A549 (cell line): ENCODE results near the gene ADIPOQ. TPM values are rescaled to one million over a fixed set of nuclear protein-coding genes. Genes with fewer than 3 reads are reported as not detected.

Experiments
- ATAC-seq, 2 experiments: fragments of 200-7000 bp in 1 of 2; fragments of >200 bp in 1 of 2; cut with Nextera tagmentation in 1 of 2; cut with Tn5 transposase in 1 of 2; 3 replicates each; pipeline versions ENCODE4 v1.8.0 to v1.9.1; 2018 to 2020; ENCODE audit warnings: mild to moderate bottlenecking in 1 of 2, moderate library complexity in 1 of 2
- CTCF ChIA-PET: fragments of 300-600 bp; sonication (Branson Sonifier 250); formaldehyde crosslinking; extraction: SDS; loops from one replicate; lab custom pipeline; 2021; ENCODE audit warnings: antibody characterized with exemption, inconsistent platforms; lab: Yijun Ruan, JAX
- POLR2A ChIA-PET: fragments of 350-600 bp; formaldehyde crosslinking; extraction: SDS; loops from one replicate; lab custom pipeline; 2021; ENCODE audit warnings: antibody characterized with exemption, inconsistent platforms; lab: Yijun Ruan, JAX
- DNase-seq, 2 experiments: peaks; one replicate each; pipeline versions ENCODE4 v3.0.0 to v3.0.0-alpha.2; 2011 to 2016; ENCODE audit warnings: low read depth in 1 of 2, low spot score in 1 of 2
- FAIRE-seq: peaks from 2 replicates; lab custom pipeline; 2011; peaks lifted over from hg19 to GRCh38; lab: Jason Lieb, UNC
- H3K27ac ChIP-seq, 2 experiments: fragments of >200 bp; sonication (Bioruptor Twin); formaldehyde crosslinking; 3 replicates each; pipeline ENCODE4 v1.5.1; 2016 to 2017
- H3K4me1 ChIP-seq: fragments of >200 bp; sonication (Bioruptor Twin); formaldehyde crosslinking; 3 replicates; pipeline ENCODE4 v1.6.1; 2016
- H3K4me2 ChIP-seq: fragments of >200 bp; sonication (Bioruptor Twin); formaldehyde crosslinking; 3 replicates; pipeline ENCODE4 v1.6.1; 2016
- H3K4me3 ChIP-seq: fragments of >200 bp; sonication (Bioruptor Twin); formaldehyde crosslinking; 3 replicates; pipeline ENCODE4 v1.5.1; 2016
- H3K9me3 ChIP-seq: fragments of >200 bp; sonication (Bioruptor Twin); formaldehyde crosslinking; 3 replicates; pipeline ENCODE4 v1.6.1; 2016
- BHLHE40 ChIP-seq: IDR thresholded peaks from 2 replicates; pipeline ENCODE4 v1.6.1; 2012; ENCODE audit warnings: low read depth, low read length, inconsistent platforms
- CBX2 ChIP-seq: fragments of 200-600 bp; sonication (generic); IDR thresholded peaks from 2 replicates; pipeline ENCODE4 v1.6.1; 2016; ENCODE audit warnings: low read depth, mild to moderate bottlenecking, borderline replicate concordance
- CBX8 ChIP-seq: fragments of 200-600 bp; sonication (generic); IDR thresholded peaks from 2 replicates; pipeline ENCODE4 v1.6.1; 2016
- CTCF ChIP-seq: fragments of >200 bp; sonication (Bioruptor Twin); formaldehyde crosslinking; IDR thresholded peaks from 3 replicates; pipeline ENCODE4 v1.5.1; 2016
- EHMT2 ChIP-seq: fragments of 200-600 bp; sonication (generic); IDR thresholded peaks from 2 replicates; pipeline ENCODE4 v1.6.1; 2016; ENCODE audit warnings: antibody characterized with exemption, low read depth, mild to moderate bottlenecking, moderate library complexity
- EP300 ChIP-seq, 2 experiments: fragments of >200 bp; sonication (Bioruptor Twin); formaldehyde crosslinking; IDR thresholded peaks; 2 replicates in 1 of 2; 3 replicates in 1 of 2; pipeline ENCODE4 v1.6.1; 2016 to 2017
- GATA3 ChIP-seq: IDR thresholded peaks from 2 replicates; pipeline ENCODE4 v1.6.1; 2012; ENCODE audit warnings: borderline replicate concordance
- HOXA7 ChIP-seq: fragments of 250-450 bp; sonication (Bioruptor Pico); IDR thresholded peaks from 2 replicates; pipeline ENCODE4 v1.5.0; 2020; ENCODE audit warnings: mild to moderate bottlenecking, moderate library complexity
- HOXB13 ChIP-seq: fragments of 250-450 bp; sonication (Bioruptor Pico); IDR thresholded peaks from 2 replicates; pipeline ENCODE4 v1.5.0; 2020; ENCODE audit warnings: low read depth, mild to moderate bottlenecking, moderate library complexity
- JUN ChIP-seq, 2 experiments: fragments of >200 bp; sonication (Bioruptor Twin); formaldehyde crosslinking; IDR thresholded peaks; 2 replicates in 1 of 2; 3 replicates in 1 of 2; pipeline ENCODE4 v1.6.1; 2016 to 2017
- KDM5A ChIP-seq: fragments of 200-600 bp; sonication (generic); IDR thresholded peaks from 2 replicates; pipeline ENCODE4 v1.6.1; 2016; ENCODE audit warnings: antibody characterized with exemption, mild to moderate bottlenecking
- MAFK ChIP-seq: fragments of 450-650 bp; IDR thresholded peaks from 2 replicates; pipeline ENCODE4 v1.6.1; 2014; ENCODE audit not compliant: partially characterized antibody
- MAZ ChIP-seq: fragments of 150-350 bp; IDR thresholded peaks from 2 replicates; pipeline ENCODE4 v1.6.1; 2014; ENCODE audit warnings: antibody characterized with exemption, low read depth, low read length, borderline replicate concordance
- MYC ChIP-seq: IDR thresholded peaks from 2 replicates; pipeline ENCODE4 v1.6.1; 2012; ENCODE audit warnings: mild to moderate bottlenecking, inconsistent platforms, low read length, improper control_type of control experiment, borderline replicate concordance
- NR3C1 ChIP-seq: fragments of >200 bp; sonication (Bioruptor Twin); formaldehyde crosslinking; IDR thresholded peaks from 3 replicates; pipeline ENCODE4 v1.6.1; 2017
- RARB ChIP-seq: fragments of 250-450 bp; sonication (Bioruptor Pico); IDR thresholded peaks from 2 replicates; pipeline ENCODE4 v1.8.0; 2021; ENCODE audit warnings: mild to moderate bottlenecking, moderate library complexity
- RCOR1 ChIP-seq: fragments of 150-350 bp; IDR thresholded peaks from 2 replicates; pipeline ENCODE4 v1.6.1; 2014; ENCODE audit warnings: antibody characterized with exemption, low read length, low read depth
- RFX5 ChIP-seq: fragments of 450-650 bp; IDR thresholded peaks from 2 replicates; pipeline ENCODE4 v1.7.1; 2014; ENCODE audit warnings: antibody characterized with exemption, mild to moderate bottlenecking, moderate library complexity
- SREBF2 ChIP-seq: fragments of 450-650 bp; IDR thresholded peaks from 2 replicates; pipeline ENCODE4 v1.6.1; 2014; ENCODE audit warnings: mild to moderate bottlenecking, moderate library complexity
- TP53 ChIP-seq: fragments of 250-450 bp; sonication (Bioruptor Pico); IDR thresholded peaks from 2 replicates; pipeline ENCODE4 v1.5.0; 2021; ENCODE audit warnings: mild to moderate bottlenecking, moderate library complexity
- ZC3H11A ChIP-seq: fragments of 450-650 bp; IDR thresholded peaks from 2 replicates; pipeline ENCODE4 v1.6.1; 2014; ENCODE audit warnings: antibody characterized with exemption, mild to moderate bottlenecking
- ZNF302 ChIP-seq: fragments of 250-450 bp; sonication (Bioruptor Pico); IDR thresholded peaks from 2 replicates; pipeline ENCODE4 v1.9.0; 2021; ENCODE audit warnings: inconsistent platforms, mild to moderate bottlenecking, moderate library complexity
- ZSCAN20 ChIP-seq: fragments of 250-450 bp; sonication (Bioruptor Pico); IDR thresholded peaks from 2 replicates; pipeline ENCODE4 v1.8.0; 2022; ENCODE audit warnings: mild to moderate bottlenecking, moderate library complexity
- WGBS: methylation state at CpG from one replicate; pipeline ENCODE4 v1.1.6; 2017; ENCODE audit errors: missing lambda C conversion rate; 5-methylcytosine and 5-hydroxymethylcytosine counted together
- polyA plus RNA-seq, 4 experiments: library from polyadenylated mRNA; depleted of rRNA in 3 of 4; stranded (reverse); fragments of >200 nt; fragmentation: RNase III in 1 of 4; extraction: RNeasy Plus Mini Kit Qiagen cat#74134 plus additional on column Dnase treatment in 1 of 4; gene quantifications; 2 replicates in 3 of 4; 3 replicates in 1 of 4; pipeline ENCODE4 v1.2.3, GENCODE V29; 2011 to 2017
- TF ChIP-seq, protein P1 (sequence below): fragments of >200 bp; sonication (Bioruptor Twin); formaldehyde crosslinking; IDR thresholded peaks from 3 replicates; pipeline ENCODE4 v1.6.1; 2016
- TF ChIP-seq, protein P2 (sequence below): fragments of 450-650 bp; IDR thresholded peaks from 2 replicates; pipeline ENCODE4 v1.6.1; 2014; ENCODE audit warnings: antibody characterized with exemption
- TF ChIP-seq, protein P3 (sequence below): fragments of 250-450 bp; sonication (Bioruptor Pico); IDR thresholded peaks from 2 replicates; pipeline ENCODE4 v1.5.0; 2020; ENCODE audit warnings: low read depth, mild to moderate bottlenecking, moderate library complexity

The ADIPOQ gene
- polyA plus RNA-seq, 2 of the 4 experiments (the other 2 are of a cell fraction), result not detected

GRCh38 chr3:186831798-186832197, 10.7 kb upstream of the ADIPOQ start:
- POLR2A ChIA-PET, result no interaction called here
- Histone ChIP-seq H3K4me2 (no peak overlapping the region), H3K4me3 (no peak overlapping the region), H3K27ac (no peak overlapping the region), H3K9me3 (no peaks in the 10 kb centered on the region), H3K4me1 (no peaks in the 10 kb centered on the region)
- ATAC-seq (no peak), DNase-seq (no peak), FAIRE-seq (no peak)
- no peak for TF ChIP-seq ZSCAN20 (CRISPR knock-in tag)
- TF ChIP-seq CTCF, result no peak
- no peak for TF ChIP-seq ZC3H11A
- TF ChIP-seq HOXA7 (CRISPR knock-in tag), result no peak
- TF ChIP-seq ZNF302, result no peak
- no peak for TF ChIP-seq EP300 (IDR thresholded peaks at IDR 0.05)
- TF ChIP-seq CBX8, result no peak
- TF ChIP-seq EHMT2, result no peak
- TF ChIP-seq CBX2, result no peak
- no peak for TF ChIP-seq JUN (IDR thresholded peaks at IDR 0.05)
- TF ChIP-seq RFX5, result no peak
- TF ChIP-seq, protein P1, sequence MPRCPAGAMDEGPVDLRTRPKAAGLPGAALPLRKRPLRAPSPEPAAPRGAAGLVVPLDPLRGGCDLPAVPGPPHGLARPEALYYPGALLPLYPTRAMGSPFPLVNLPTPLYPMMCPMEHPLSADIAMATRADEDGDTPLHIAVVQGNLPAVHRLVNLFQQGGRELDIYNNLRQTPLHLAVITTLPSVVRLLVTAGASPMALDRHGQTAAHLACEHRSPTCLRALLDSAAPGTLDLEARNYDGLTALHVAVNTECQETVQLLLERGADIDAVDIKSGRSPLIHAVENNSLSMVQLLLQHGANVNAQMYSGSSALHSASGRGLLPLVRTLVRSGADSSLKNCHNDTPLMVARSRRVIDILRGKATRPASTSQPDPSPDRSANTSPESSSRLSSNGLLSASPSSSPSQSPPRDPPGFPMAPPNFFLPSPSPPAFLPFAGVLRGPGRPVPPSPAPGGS, result no peak
- no peak for TF ChIP-seq NR3C1
- 37% methylated on average over 4 of the region's 4 CpGs for WGBS
- CTCF ChIA-PET, result no interaction called here

DNA sequence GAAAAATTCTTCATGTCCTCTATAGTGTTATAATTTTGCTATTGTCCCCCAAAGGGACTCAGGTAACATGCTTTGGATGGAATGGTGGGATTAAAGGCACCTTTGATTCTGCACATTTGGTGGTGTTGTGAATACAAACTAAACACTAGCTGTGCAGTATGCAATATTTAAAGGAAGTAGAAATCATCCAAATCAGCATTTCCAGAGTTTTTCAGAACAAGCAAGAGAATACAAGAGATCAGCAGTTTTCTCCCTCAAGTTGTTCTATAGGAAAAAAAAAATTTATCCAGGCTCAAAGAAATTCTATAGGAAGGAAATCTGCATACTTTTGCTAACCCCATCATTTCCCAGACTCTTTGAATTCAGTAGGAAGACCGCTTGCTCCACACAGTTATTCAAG, 10.2 kb upstream of the ADIPOQ start:
- H3K4me3 ChIP-seq, result no peak overlapping the region
- H3K9me3 ChIP-seq, result no peaks in the 10 kb centered on the region
- WGBS, result 19% methylated on average over 1 of the region's 1 CpG
- no peak overlapping the region for H3K4me2 ChIP-seq
- FAIRE-seq (no peak), DNase-seq (no peak), ATAC-seq (no peak)
- ChIA-PET CTCF (no interaction called here), POLR2A (no interaction called here)
- peak; percentile 22 for TF ChIP-seq MAFK
- TF ChIP-seq, protein P2, sequence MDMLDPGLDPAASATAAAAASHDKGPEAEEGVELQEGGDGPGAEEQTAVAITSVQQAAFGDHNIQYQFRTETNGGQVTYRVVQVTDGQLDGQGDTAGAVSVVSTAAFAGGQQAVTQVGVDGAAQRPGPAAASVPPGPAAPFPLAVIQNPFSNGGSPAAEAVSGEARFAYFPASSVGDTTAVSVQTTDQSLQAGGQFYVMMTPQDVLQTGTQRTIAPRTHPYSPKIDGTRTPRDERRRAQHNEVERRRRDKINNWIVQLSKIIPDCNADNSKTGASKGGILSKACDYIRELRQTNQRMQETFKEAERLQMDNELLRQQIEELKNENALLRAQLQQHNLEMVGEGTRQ, result no peak
- no peak overlapping the region for H3K27ac ChIP-seq
- no peaks in the 10 kb centered on the region for H3K4me1 ChIP-seq

- no peak overlapping the region for H3K27ac ChIP-seq
- no peak for FAIRE-seq
- TF ChIP-seq MYC (no peak), RCOR1 (no peak), BHLHE40 (no peak), KDM5A (no peak), HOXB13 (CRISPR knock-in tag) (no peak), HOXA7 (CRISPR knock-in tag) (no peak), RARB (no peak), ZSCAN20 (CRISPR knock-in tag) (no peak), CBX2 (no peak), GATA3 (no peak), MAZ (no peak), TP53 (CRISPR knock-in tag) (no peak), SREBF2 (no peak)
- TF ChIP-seq, protein P3, sequence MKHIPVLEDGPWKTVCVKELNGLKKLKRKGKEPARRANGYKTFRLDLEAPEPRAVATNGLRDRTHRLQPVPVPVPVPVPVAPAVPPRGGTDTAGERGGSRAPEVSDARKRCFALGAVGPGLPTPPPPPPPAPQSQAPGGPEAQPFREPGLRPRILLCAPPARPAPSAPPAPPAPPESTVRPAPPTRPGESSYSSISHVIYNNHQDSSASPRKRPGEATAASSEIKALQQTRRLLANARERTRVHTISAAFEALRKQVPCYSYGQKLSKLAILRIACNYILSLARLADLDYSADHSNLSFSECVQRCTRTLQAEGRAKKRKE (CRISPR knock-in tag), result no peak
- TF ChIP-seq, all 56 proteins: peak for 0
- POLR2A ChIA-PET, result no interaction called here
- Histone ChIP-seq H3K4me2 (no peak overlapping the region), H3K4me1 (no peaks in the 10 kb centered on the region), H3K4me3 (no peak overlapping the region), H3K9me3 (no peaks in the 10 kb centered on the region)
- ATAC-seq (no peak), DNase-seq (no peak)
- 78% methylated on average over 17 of the region's 17 CpGs for WGBS
- CTCF ChIA-PET, result interaction anchor here (1.0 to 1.8 kb wide), 2 partner anchors 18 to 91 kb away, joined by 3 to 5 read pairs; no protein-coding TSS in a partner anchor
These were observed 2.5 kb upstream of the ADIPOQ start for GRCh38 chr3:186839874-186840641.
